ENCODE results near the gene PIK3C2G. TPM values are rescaled to one million over a fixed set of nuclear protein-coding genes. Genes with fewer than 3 reads are reported as not detected.

The PIK3C2G gene
- total RNA-seq, 1 experiment from 2014 or later: not detected

DNA sequence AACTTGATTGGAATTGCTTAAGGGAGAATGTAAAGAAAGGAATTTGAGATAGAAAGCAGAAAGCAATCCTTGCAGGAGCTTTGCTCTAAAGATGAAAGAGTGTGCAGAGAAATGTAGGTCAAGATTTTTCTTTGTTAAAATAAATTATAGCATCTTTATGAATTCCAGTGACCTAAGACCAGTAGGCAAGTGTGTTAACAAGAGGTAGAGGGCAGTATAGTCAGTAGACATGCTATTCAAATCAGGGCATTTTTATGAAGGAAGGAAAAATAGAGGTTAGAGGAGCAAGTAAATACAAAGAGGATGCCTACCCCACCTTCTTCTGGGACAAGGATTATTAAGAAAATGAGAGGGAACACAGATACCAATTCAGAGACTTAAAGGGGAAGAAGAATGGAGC, 328.0 kb downstream of the PIK3C2G start:
- ChIA-PET RAD21 (ENCODE audit: low non-redundant PET in 1 of 2, low total read pairs in 2 of 2, uncharacterized antibody in 2 of 2, unreplicated experiment in 2 of 2) (no interaction called here), POLR2A (no interaction called here), CTCF (no interaction called here)
- Histone ChIP-seq H3K4me3 (replicated peaks in 1 of 2; ENCODE audit: low read depth in 1 of 2, low read length in 2 of 2) (no peak overlapping the region), H2AFZ (ENCODE audit: low read depth, low read length, poor library complexity, severe bottlenecking) (no peak overlapping the region), H3K9ac (ENCODE audit: low read length) (no peak overlapping the region), H4K20me1 (ENCODE audit: insufficient read depth) (no peaks in the 10 kb centered on the region), H3K79me2 (ENCODE audit: insufficient read depth, low read length) (no peaks in the 10 kb centered on the region), H3K27me3 (ENCODE audit: insufficient read depth, low read length) (no peaks in the 10 kb centered on the region), H3K9me2 (ENCODE audit: insufficient read depth) (no peaks in the 10 kb centered on the region), H3K27ac (ENCODE audit: low read depth, low read length) (no peak overlapping the region), H3K4me1 (ENCODE audit: control insufficient read depth in 1 of 2, insufficient read depth in 2 of 2, low read length in 2 of 2) (no peaks in the 10 kb centered on the region), H3K4me2 (ENCODE audit: low read length) (no peak overlapping the region), H3K9me3 (ENCODE audit: control insufficient read depth in 1 of 2, insufficient read depth in 1 of 2, low read depth in 1 of 2, low read length in 2 of 2) (no peaks in the 10 kb centered on the region), H3K36me3 (ENCODE audit: control insufficient read depth in 1 of 2, insufficient read depth in 2 of 2, low read length in 2 of 2) (no peaks in the 10 kb centered on the region)
- no TSS peak for BruUV-seq (replicated peaks)
- no peak for DNase-seq (ENCODE audit: low read depth, low spot score)
- intact Hi-C loops (cut with micrococcal nuclease): no loop called here
- ATAC-seq: peak; percentile 44; the same call in 1 of the 2 replicates
- TF ChIP-seq FOSL1 (IDR thresholded peaks at IDR 0.05; ENCODE audit: low read depth) (no peak), ZFX (IDR thresholded peaks at IDR 0.05) (no peak), POLR2A (IDR thresholded peaks at IDR 0.05; ENCODE audit: borderline replicate concordance, extremely low read depth, insufficient read depth, insufficient read length) (no peak), RAD21 (IDR thresholded peaks at IDR 0.05; ENCODE audit: low read depth) (peak; percentile 35; the same call in 1 of the 2 replicates)
- TF ChIP-seq, protein P1, sequence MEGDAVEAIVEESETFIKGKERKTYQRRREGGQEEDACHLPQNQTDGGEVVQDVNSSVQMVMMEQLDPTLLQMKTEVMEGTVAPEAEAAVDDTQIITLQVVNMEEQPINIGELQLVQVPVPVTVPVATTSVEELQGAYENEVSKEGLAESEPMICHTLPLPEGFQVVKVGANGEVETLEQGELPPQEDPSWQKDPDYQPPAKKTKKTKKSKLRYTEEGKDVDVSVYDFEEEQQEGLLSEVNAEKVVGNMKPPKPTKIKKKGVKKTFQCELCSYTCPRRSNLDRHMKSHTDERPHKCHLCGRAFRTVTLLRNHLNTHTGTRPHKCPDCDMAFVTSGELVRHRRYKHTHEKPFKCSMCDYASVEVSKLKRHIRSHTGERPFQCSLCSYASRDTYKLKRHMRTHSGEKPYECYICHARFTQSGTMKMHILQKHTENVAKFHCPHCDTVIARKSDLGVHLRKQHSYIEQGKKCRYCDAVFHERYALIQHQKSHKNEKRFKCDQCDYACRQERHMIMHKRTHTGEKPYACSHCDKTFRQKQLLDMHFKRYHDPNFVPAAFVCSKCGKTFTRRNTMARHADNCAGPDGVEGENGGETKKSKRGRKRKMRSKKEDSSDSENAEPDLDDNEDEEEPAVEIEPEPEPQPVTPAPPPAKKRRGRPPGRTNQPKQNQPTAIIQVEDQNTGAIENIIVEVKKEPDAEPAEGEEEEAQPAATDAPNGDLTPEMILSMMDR (IDR thresholded peaks at IDR 0.05 in 2 of 3, conservative IDR thresholded peaks at IDR 0.05 in 1 of 3; ENCODE audit: borderline replicate concordance in 1 of 3, insufficient read depth in 1 of 3, low read depth in 2 of 3, low read length in 2 of 3): peak; percentile 11 to 28 (median 23); a peak in 2 of 6 replicates

DNA sequence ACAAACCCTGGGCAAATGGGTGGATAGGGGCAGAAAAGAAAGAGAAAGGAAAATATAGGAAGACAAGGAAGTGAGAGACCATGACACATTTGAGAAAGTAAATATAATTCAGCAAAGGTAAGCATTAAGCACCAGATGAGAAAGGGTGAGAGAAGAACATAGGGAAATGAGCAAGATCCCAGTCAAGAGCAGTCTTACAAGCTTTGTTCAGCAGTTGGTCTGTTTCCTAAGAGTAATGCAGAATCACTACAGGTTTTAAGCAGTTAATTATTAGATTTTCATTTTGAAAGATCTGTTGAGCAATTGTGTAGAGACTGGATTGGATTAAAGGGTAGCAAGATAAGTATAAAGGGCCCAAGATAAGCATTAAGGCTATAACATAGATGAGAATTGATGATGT, 330.2 kb downstream of the PIK3C2G start:
- Histone ChIP-seq H3K4me3 (replicated peaks in 1 of 2; ENCODE audit: low read depth in 1 of 2, low read length in 2 of 2) (no peak overlapping the region), H3K27me3 (ENCODE audit: insufficient read depth, low read length) (no peaks in the 10 kb centered on the region), H4K20me1 (ENCODE audit: insufficient read depth) (no peaks in the 10 kb centered on the region), H3K9me3 (ENCODE audit: control insufficient read depth in 1 of 2, insufficient read depth in 1 of 2, low read depth in 1 of 2, low read length in 2 of 2) (no peaks in the 10 kb centered on the region), H3K9ac (ENCODE audit: low read length) (no peak overlapping the region), H2AFZ (ENCODE audit: low read depth, low read length, poor library complexity, severe bottlenecking) (no peak overlapping the region), H3K9me2 (ENCODE audit: insufficient read depth) (no peaks in the 10 kb centered on the region), H3K27ac (ENCODE audit: low read depth, low read length) (no peak overlapping the region), H3K4me2 (ENCODE audit: low read length) (no peak overlapping the region), H3K36me3 (ENCODE audit: control insufficient read depth in 1 of 2, insufficient read depth in 2 of 2, low read length in 2 of 2) (no peaks in the 10 kb centered on the region), H3K4me1 (ENCODE audit: control insufficient read depth in 1 of 2, insufficient read depth in 2 of 2, low read length in 2 of 2) (no peaks in the 10 kb centered on the region), H3K79me2 (ENCODE audit: insufficient read depth, low read length) (no peaks in the 10 kb centered on the region)
- CTCF ChIA-PET: no interaction called here
- intact Hi-C loops (cut with micrococcal nuclease): no loop called here
- DNase-seq (ENCODE audit: low read depth, low spot score): no peak
- RAD21 ChIA-PET (ENCODE audit: low non-redundant PET in 1 of 2, low total read pairs in 2 of 2, uncharacterized antibody in 2 of 2, unreplicated experiment in 2 of 2): no interaction called here
- ATAC-seq: no peak
- BruUV-seq (replicated peaks): no TSS peak
- POLR2A ChIA-PET: no interaction called here
- TF ChIP-seq CBX3 (IDR thresholded peaks at IDR 0.05; ENCODE audit: low read depth) (no peak), FOSL1 (IDR thresholded peaks at IDR 0.05; ENCODE audit: low read depth) (no peak), SP1 (IDR thresholded peaks at IDR 0.05; ENCODE audit: low read depth) (no peak), SIN3A (IDR thresholded peaks at IDR 0.05; ENCODE audit: low read depth) (no peak), EZH2 (IDR thresholded peaks at IDR 0.05) (no peak), TCF7L2 (IDR thresholded peaks at IDR 0.05; ENCODE audit: borderline replicate concordance, extremely low read depth, insufficient read depth, insufficient read length) (no peak), POLR2A (IDR thresholded peaks at IDR 0.05; ENCODE audit: borderline replicate concordance, extremely low read depth, insufficient read depth, insufficient read length) (no peak), POLR2AphosphoS5 (IDR thresholded peaks at IDR 0.05; ENCODE audit: low read depth, low read length) (no peak), CEBPB (IDR thresholded peaks at IDR 0.05; ENCODE audit: low read depth) (no peak)
- TF ChIP-seq, protein P2, sequence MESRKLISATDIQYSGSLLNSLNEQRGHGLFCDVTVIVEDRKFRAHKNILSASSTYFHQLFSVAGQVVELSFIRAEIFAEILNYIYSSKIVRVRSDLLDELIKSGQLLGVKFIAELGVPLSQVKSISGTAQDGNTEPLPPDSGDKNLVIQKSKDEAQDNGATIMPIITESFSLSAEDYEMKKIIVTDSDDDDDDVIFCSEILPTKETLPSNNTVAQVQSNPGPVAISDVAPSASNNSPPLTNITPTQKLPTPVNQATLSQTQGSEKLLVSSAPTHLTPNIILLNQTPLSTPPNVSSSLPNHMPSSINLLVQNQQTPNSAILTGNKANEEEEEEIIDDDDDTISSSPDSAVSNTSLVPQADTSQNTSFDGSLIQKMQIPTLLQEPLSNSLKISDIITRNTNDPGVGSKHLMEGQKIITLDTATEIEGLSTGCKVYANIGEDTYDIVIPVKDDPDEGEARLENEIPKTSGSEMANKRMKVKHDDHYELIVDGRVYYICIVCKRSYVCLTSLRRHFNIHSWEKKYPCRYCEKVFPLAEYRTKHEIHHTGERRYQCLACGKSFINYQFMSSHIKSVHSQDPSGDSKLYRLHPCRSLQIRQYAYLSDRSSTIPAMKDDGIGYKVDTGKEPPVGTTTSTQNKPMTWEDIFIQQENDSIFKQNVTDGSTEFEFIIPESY (IDR thresholded peaks at IDR 0.05; ENCODE audit: extremely low read depth, insufficient replicate concordance, low read length): no peak
- TF ChIP-seq, protein P3, sequence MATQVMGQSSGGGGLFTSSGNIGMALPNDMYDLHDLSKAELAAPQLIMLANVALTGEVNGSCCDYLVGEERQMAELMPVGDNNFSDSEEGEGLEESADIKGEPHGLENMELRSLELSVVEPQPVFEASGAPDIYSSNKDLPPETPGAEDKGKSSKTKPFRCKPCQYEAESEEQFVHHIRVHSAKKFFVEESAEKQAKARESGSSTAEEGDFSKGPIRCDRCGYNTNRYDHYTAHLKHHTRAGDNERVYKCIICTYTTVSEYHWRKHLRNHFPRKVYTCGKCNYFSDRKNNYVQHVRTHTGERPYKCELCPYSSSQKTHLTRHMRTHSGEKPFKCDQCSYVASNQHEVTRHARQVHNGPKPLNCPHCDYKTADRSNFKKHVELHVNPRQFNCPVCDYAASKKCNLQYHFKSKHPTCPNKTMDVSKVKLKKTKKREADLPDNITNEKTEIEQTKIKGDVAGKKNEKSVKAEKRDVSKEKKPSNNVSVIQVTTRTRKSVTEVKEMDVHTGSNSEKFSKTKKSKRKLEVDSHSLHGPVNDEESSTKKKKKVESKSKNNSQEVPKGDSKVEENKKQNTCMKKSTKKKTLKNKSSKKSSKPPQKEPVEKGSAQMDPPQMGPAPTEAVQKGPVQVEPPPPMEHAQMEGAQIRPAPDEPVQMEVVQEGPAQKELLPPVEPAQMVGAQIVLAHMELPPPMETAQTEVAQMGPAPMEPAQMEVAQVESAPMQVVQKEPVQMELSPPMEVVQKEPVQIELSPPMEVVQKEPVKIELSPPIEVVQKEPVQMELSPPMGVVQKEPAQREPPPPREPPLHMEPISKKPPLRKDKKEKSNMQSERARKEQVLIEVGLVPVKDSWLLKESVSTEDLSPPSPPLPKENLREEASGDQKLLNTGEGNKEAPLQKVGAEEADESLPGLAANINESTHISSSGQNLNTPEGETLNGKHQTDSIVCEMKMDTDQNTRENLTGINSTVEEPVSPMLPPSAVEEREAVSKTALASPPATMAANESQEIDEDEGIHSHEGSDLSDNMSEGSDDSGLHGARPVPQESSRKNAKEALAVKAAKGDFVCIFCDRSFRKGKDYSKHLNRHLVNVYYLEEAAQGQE (IDR thresholded peaks at IDR 0.05; ENCODE audit: low read depth): no peak

All from HCT116 (cell line).